ENCODE data around the gene ZNF169.
"Not testable (repeated sequence)": the region's sequence is repeated elsewhere in the genome, so short reads cannot be mapped to it uniquely, and the experiment has no call there.

ZNF169 gene

DNA sequence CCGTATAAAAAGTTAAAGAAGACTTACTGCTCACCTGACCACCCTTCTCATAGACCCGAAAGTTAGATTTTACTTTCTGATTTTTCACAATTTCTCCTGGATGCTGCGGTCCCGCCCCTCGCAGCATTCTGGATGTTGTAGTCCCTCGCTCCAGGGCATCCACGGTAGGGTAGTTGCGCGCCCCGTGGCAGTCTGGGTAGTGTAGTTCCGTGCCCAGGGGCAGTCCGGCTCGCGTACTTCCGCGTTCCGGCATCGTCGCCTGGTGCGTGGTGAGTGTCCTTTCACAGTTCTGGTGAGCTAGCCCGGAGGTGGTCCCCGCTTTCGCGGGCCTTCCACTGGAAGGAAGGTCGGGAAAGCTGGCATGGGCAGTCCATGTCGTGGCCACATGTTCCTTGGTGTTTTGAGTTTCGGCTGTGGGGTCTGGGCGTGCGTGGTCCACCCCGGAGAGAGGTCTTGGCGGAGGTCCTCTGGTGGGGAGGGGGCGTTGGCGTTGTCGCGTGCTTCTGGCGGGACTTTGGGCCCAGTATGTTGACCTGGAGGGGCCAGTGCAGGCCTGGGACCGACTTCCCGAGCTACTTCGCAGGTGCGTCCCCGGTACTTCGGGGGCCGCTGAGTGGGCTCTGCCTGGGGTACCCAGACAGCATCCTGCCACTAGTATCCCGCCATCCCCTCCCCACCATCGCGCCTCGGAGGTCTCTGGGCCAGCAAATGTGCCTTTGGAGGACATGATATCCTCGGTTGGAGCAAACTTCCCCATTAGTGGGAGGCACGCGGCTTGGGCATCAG is at the start of gene ZNF169:
TSS of gene ZNF169 (plus strand) at position 222 of the 786 bp plus-strand sequence. CDS start 19,515 bp downstream, outside the sequence.
- peak; percentile 79 for DNase-seq

DNA sequence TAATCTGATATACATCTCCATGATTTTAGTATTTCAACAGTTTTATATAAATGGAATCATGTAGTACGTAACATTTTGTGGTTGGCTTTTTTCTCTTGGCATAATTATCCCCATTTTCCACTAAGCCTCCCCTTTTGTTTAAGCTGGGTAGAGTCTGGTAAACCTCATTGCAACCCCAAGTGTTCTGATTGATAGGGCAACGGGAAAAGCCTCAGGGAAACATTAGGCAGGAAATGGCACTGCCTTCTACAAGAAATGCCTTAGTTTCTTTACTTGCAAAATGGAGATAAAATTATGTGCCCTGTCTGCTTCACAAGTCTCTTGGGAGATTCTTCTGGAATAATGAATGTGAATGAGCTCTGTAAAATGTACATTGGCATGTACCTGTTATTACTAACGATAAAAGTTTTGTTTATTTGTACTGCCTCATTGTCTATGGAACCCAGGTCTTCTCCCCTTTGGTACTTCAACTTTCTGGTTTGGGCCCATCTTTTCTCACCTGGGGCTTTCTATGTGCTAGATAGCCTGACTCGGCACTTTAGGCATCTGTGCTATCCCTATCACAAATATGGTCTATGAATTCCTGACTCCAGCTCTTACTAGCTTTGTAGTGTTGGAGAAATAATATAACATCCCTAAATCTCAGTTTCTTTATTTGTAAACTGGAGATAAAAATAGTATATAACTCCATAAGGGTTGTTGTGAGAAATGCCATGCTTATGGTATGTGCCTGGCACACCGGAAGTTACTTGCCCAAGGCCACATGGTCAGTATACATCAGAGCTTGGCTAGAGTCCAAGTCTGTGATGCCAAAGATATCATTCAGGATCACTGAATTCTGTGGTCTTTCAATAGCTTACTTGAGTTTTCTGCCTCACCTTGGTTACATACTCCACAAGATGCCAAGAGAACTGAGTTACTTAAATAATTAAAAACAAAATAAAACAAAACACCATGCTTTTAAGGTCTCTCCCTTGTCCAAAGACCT is 48.2 kb upstream of the ZNF169 start:
- no peak for DNase-seq

DNA sequence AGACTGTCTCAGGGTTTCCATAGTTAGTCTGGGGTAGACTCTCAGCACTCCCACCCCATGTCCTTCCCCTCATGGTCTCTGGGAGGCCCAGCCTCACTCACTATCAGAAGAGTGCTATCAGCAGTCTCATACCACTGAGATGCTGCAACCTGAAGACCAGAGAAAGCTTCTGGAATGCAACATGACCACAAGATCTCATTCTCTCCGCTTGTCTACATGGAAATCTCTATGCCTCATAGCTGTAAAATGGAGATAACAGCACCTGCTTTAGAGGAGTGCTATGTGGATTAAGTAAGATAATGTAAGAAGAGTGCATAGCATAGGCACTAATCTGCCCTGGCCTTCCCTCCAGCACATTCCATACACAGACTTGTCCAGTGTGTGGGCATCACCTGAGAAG is 47.0 kb upstream of the ZNF169 start:
- DNase-seq: no peak

DNA sequence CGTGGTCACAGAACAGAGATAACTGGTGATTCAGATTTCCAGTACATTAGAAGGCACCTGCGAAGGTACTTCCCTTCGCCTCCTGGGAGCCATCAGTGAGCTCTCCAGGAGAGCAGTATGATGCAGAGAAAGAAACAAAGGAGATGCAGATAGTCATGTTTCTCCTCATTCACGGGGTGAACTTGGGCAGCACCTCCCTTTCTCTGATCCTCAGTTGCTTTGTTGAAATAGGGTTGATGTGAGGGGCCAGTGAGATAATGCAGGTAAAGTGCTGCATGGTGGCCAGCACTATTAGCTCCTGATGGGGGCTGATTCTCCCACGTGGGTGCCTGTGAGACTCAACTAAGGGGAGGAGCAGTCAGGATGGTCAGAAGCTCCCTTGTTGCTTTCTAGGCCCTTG is 46.6 kb upstream of the ZNF169 start:
- no peak for DNase-seq

DNA sequence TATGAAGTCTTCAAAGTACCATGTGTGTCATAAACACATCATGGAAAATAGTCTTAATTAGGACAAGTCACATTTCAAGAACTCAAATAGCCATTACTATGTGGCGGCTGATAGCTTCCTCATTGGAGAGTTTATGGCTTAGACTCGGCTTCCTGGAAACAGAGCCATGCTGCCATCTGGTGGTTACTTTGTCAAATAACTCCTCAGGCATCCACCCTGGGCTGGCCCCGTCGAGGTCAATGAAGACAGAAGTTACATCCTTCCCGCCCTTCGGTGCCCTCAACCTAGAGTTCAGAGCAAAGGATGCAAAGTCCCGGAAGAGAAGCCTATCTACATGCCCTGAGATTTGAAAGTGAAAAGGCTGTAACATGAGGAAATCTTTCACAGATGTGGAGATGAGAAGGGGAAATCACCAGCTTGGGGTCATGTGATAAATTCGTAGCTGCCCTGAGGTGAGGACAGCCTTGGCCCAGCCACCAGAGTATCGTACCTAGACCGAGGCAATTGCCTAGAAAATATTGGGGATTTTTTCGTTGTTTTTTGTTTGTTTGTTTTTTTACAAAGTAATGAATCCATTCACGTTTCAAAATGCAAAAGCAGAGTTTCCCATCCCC is 45.5 kb upstream of the ZNF169 start:
- DNase-seq: peak; percentile 55

DNA sequence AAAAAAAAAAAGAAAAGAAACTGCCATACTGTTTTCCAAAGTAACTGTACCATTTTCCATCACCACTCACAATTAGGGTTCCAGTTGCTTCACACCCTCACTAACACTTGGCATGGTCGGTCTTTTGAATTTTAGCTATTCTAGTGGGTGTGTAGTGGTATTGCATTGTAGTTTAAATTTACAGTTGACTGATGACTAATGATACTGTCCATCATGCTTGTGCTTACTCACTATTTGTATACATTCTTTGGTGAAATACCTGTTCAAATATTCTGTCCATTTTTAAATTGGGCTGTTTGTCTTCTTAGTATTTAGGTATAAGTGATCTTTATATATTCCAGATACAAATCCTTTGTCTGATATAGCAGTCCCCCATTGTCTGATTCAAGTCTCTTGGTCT is 36.2 kb upstream of the ZNF169 start:
- no peak for DNase-seq

DNA sequence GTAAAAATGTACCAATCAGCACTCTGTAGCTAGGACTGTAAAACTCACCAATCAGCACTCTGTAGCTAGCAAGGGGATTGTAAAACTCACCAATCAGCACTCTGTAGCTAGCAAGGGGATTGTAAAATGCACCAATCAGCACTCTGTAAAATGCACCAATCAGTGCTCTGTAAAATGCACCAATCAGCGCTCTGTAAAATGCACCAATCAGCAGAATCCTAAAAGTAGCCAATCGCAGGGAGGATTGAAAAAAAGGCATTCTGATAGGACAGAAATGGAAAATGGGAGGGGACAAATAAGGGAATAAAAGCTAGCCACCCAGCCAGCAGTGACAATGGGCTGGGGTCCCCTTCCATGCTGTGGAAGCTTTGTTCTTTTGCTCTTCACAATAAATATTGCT is 33.7 kb upstream of the ZNF169 start:
- DNase-seq: not testable (repeated sequence)

DNA sequence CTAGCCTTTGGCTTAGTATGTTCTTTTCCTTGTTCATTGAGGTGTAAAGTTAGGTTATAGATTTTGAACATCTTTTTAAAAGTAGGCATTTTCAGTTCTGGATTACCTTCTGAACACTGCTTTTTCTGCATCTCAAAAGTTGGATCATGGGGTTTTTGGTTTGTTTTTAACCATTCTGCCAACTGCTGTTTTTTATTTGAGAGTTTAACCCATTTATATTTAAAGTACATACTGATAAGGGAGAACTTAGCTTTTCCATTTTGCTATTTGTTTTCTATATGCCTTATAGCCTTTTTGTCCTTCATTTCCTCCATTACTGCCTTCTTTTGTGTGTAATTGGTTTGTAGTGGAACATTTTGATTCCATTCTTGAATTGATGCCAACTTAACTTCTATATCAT is 30.5 kb upstream of the ZNF169 start:
- no peak for DNase-seq

DNA sequence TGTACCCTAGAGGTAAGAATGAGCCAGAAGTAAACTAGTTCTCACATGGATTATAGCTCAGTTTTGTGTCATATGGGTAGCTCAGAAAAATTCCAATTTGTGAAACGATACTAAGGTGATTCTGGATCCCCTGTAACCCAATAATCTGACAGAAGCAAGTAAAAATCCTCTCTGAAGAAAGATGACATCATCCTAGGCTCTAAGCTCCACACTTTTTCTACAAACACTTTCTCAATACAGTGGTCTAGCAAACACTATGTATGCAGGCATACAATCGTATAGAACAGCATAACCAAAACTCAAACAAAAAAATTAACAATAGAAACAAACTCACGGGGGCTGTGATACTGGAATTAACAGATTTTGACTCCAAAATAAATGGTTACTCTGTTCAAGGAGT is 26.7 kb upstream of the ZNF169 start:
- no peak for DNase-seq

DNA sequence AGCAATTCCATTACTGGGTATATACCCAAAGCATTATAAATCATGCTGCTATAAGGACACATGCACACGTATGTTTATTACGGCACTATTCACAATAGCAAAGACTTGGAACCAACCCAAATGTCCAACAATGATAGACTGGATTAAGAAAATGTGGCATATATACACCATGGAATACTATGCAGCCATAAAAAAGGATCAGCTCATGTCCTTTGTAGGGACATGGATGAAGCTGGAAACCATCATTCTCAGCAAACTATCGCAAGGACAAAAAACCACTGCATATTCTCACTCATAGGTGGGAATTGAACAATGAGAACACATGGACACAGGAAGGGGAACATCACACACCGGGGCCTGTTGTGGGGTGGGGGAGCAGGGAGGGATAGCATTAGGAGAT is 18.0 kb upstream of the ZNF169 start:
- not testable (repeated sequence) for DNase-seq

DNA sequence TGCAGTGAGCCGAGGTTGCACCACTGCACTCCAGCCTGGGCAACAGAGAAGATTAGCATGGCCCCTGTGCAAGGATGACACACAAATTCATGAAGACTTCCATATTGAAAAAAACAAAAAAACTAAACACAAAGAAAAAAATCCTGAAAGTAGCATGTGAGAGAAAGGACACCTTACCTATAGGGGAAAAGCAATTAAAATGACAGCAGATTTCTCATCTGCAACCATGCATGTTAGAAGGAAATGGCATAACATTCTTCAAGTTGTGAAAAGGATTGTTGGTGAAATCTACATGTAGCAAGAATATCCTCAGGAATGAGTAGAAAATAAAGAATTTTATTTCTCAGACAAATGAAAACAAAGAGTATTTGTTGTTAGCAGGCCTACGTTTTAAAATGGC is 13.4 kb upstream of the ZNF169 start:
- no peak for DNase-seq

DNA sequence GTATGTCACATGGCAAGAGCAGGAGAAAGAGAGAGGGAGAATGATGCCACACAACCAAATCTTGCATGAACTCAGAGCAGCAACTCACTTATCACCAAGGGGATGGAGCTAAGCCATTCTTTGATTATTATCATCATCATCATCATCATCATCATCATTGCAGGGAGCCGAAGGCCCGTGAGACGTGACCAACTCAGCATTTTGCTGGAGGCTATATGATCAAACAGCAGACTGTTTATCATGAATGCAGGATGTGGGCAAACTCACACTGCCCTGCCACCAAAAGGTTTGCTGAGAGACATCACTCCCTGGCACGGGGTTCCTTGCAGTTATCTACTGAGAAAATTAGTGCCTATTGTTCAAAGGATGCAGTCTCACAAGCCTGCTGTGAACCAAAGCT is 8.6 kb upstream of the ZNF169 start:
- no peak for DNase-seq

DNA sequence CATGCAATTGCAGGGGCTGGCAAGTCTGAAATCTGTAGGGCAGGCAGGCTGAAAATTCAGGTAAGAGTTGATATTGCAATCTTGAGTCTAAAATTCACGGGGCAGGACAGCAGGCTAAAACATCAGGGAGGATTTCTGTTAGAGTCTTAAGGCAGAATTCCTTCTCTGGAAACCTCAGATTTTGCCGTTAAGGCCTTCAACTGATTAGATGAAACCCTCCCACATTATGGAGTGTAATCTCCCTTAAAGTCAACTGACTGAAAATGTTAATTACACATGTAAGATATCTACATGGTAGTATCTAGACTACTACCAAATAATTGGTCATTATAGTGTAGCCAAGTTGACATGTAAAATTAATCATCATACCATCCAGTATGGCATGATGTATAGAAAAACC is 3.1 kb upstream of the ZNF169 start:
- no peak for DNase-seq

DNA sequence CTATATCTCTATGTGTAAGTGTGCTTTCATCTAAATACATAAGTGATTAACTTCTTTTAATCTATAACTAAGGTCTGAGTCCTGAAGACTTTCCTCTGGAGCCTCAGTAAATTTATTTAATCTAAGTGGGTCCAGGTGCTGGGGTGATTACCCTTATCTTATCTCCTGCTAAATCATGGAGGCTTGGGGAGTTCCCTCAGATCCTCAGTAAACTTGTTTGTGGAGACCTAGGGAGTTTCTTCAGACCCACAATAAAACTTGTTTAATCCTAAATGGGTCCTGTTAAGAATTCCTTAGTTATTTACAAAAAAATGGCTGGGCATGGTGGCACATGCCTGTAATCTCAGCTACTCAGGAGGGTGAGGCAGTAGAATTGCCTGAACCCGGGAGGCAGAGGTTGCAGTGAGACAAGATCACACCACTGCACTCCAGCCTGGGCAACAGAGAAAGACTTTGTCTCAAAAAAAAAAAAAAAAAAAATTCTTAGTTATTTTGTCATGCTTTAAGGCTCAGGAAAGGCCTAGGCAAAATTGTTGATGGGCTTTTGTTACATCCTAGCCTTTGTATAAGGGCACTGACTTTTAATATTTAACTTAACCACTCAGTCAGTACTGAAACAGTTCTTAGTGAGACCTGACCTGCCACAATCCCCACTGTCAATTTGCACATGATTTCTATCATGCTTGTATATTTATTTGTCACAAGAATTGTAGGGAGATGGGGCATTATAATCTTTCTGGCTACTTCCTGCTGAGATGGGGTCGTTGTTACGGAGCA is 6.7 kb downstream of the ZNF169 start:
- not testable (repeated sequence) for DNase-seq

DNA sequence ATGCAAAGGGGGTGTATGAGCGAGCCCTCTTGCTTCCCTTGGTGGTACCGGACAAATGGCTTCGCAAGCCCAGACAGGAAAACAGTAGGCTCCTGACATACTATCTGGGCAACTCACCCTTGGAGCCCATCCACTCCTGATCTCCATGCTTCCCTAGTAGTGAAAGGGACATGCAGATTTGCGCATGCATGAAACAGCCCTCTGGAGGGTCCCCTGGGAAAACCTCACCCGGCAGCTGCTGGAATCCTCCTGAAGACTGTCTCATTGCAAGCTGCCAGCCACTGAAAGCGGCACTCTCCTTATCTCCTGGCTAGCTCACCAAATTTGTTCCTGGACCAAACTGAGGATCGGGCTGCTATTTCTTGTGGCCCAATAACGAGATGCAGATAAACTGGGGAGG is 10.2 kb downstream of the ZNF169 start:
- no peak for DNase-seq

DNA sequence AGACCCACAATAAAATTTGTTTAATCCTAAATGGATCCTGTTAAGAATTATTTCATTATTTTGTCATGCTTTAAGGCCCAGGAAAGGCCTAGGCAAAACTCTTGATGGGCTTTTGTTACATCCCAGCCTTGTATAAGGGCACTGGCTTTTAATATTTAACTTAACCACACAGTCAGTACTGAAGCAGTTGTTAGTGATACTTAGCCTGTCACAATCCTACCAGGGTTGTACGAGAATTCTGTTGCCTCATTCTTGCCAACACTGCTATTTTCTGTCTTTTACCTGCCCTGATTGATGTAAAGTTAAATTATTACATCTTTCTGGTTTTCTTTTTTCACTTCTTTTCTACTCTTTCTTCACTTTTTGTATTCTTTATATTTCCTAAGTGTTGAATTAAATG is 10.9 kb downstream of the ZNF169 start:
- DNase-seq: no peak

DNA sequence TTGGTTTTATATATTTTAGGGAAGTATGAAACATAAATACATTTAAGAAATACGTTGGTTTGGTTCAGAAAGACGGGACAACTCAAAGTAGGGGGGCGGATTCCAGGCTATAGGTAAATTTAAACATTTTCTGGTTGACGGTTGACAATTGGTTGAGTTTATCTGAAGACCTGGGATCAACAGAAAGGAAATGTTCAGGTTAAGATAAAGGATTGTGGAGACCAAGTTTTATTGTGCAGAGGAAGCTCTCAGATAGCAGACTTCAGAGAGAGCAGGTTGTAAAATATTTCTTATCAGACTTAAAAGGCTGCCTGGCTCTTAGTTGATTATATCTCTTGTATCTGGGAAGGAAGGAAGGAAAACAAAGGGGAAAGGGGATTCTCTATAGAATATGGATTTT is 17.9 kb downstream of the ZNF169 start:
- DNase-seq: not testable (repeated sequence)

DNA sequence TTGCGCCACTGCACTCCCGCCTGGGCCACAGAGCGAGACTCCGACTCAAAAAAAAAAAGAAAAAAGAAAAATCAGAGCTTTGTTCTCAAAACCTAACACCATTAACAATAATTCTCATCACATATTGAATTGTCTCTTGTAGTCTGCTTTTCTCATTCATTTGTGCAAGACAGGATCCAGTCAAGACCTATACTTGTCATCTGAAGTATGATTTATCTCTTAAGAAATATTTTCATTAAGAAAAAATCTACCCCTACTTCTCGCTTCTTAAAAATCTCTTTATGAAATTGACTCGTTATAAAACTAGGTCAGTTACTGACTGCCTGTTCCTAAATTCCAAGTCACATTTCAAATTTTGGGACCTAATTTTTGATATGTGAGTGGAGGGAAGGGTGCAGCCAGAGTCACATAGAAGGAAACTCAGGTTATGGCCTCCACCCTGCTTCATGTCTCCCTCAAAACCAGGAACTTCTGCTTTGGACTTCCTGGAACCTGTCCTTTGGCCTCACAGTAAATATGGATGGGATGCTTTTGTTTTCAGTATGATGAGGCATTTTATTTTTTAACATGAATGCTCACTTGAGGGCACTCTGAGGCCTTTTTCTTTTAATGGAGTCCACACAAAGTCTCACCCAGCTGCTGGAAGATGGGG is 18.9 kb downstream of the ZNF169 start:
- DNase-seq: no peak

DNA sequence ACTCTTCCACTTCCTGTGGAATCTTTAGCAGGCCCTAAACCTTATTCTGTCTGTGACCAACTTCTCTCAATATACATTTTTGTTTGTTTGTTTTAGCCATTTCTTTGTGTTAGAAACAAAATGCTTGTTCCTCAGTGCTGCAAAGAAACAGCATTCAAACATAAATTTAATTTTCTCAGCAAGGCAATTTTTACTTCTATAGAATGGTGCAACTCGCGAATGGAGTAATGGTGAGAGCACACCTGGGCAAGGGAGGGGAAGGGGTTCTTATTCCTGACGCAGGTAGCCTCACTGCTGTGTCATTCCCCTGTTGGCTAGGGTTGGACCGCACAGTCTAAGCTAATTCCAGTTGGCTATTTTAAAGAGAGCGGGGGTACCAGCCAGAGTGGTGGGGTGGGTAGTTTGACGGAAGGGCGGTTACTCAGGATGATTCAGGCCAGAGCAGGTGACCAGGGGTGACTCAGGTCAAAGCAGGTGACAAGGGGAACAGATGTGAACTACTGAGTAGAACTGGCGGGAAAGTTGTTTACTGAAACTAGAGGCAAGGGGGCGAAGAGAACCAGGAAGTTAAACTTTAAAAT is 21.4 kb downstream of the ZNF169 start:
- DNase-seq: no peak

DNA sequence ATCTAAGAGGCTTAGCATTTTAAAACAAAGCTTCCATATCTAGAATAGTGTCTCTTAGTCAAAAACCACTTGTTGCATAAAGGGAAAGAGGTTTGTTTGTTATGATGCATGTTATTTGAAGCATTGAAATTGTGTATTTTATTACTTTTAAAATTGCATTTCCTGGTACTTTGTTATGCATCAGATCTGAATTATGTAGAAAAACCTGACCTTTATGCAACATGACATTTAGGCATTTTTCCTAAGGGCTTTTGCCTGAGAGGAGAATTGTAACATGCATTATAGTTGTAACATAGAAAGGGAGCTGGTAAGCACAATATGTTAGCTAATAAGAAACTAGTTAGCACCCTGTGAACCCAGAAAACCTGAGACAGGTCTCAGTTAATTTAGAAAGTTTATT is 22.0 kb downstream of the ZNF169 start:
- no peak for DNase-seq

DNA sequence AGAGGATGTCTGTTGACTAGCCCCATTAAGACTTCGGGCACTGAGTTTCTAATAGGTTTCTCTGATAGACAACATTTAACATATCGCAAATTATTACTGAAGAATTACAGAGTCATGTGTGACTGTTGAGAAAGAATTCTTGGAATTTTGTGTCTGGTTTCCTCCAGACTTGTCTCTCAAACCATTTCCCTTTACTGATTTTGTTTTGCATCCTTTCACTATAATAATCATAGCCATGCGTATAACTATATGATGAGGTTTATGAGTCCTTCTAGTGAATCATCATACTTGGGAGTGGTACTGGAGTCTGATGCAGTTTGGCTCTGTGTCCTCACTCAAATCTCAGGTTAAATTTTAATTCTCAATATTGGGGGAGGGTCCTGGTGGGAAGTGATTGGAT is 27.0 kb downstream of the ZNF169 start:
- DNase-seq: no peak

Data from activated CD4-positive, alpha-beta T cell treated with anti-CD3 and anti-CD28 coated beads for 1 hour (primary cell).